GM18517 (cell line): Measurements from ENCODE around the gene CNDP1.
A peak's percentile ranks its signal among the peaks of the same experiment; 100 is the strongest.

Experiments
- ATAC-seq: cut with Tn5 transposase; IDR thresholded peaks from one replicate; pipeline ENCODE4 v1.9.1; 2021; ENCODE audit warnings: mild to moderate bottlenecking, moderate library complexity; ENCODE audit not compliant: unreplicated experiment

CNDP1 gene

DNA sequence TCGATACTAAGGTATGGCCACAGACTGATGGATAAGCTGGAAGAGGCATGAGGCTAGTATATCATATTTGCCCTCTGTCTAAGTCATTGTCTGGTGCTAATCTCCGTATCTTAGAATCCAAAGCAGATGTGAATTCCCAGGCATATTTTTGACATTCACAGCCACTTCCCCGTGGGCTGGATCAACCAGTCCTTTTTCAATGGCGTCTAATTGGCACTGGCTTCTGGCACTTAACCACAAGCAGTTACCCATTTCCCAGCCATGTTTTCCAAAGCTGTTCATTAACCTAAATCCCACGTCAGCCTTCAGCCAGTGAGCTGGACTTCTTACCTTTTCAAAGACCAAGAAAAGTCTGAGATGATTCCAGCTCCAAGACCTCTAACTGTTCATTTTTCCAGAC is 42.7 kb downstream of the CNDP1 start:
- no peak for ATAC-seq

DNA sequence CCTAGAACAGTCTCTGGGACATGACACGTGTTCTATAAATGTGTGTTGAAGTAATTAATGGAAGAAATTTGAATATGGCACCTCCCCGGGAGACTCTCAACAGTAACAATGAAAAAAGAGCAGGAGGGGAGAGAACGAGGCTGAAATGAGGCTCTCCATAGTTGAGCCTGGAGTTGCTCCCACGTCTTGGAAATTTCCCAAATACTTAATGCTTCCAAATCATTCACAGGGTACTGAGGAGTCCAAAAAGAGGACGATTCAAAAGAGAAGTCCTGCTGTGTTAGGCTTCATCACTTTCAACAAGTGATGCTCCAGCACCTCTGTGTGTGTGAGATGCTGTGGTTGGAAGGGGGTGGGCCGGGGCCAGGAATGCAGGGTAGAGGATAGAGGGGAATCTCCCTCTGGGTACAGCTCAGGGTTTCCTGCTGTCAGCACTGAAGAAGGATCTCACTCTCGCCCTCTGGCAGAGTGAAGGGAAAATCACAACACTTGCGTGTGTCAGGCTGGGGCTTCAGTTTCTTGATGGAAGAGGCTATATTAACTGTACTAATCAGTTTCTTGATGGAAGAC is 45.3 kb downstream of the CNDP1 start:
- no peak for ATAC-seq

DNA sequence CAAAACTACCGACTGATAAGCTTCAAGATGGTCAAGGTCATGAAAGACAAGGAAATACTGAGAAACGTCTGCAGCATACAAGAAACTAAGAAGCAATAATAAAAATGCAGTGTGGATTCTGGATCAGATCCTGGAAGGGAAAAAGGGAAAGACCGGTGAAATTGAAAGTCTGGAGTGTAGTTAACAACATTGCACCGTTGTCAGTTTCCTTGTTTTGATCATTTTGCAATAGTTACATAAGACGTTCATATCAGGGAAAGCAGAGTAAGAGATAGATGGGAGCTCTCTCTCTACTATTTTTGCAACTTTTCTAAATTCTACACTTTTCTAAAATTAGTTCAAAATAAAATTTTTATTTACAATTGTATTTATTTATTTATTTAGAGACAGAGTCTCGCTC is 48.3 kb downstream of the CNDP1 start:
- ATAC-seq = no peak

DNA sequence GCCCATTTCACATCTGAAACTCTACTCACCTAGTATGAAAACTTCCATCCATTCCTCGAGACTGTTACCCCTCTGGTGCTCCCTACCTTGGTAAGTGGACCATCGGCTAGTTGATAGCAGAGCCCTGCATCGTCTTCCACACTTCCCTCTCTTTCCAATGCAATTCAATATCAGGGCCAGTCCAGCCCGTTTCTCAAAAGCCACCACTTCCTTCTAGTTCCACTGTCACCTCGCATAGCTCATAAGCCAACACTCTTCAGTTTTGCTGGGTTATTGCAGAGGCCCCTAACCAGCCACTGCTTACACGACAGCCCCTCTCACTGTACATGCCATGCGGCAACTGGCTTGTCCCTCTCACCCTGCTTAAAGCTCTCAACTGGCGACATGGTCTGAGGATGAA is 53.1 kb downstream of the CNDP1 start:
- no peak for ATAC-seq

GRCh38 chr18:74589021-74589420 is 54.7 kb downstream of the CNDP1 start:
- ATAC-seq = no peak

- ATAC-seq = no peak
These were observed 55.5 kb downstream of the CNDP1 start for GRCh38 chr18:74589811-74590210.

- ATAC-seq = no peak
These were observed 56.4 kb downstream of the CNDP1 start for GRCh38 chr18:74590671-74591070.

DNA sequence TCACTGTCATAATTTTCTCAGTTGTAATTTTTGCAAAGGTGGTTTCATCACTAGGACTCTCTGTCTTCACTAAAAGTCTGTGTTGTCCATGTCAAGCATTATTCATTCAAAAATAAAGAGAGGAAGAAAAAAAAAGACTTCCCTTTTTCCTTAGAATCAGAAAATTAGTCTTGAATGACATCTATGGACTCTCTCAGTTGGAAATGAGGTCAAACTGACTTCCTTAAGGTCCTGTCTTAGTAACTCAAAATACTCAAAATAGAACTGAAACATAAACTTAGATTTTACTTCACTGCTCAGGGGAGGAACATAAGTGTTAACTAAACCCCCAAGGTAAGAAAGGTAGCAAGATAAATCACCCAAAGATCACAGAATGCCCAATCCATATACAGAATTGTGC is 61.1 kb downstream of the CNDP1 start:
- no peak for ATAC-seq

DNA sequence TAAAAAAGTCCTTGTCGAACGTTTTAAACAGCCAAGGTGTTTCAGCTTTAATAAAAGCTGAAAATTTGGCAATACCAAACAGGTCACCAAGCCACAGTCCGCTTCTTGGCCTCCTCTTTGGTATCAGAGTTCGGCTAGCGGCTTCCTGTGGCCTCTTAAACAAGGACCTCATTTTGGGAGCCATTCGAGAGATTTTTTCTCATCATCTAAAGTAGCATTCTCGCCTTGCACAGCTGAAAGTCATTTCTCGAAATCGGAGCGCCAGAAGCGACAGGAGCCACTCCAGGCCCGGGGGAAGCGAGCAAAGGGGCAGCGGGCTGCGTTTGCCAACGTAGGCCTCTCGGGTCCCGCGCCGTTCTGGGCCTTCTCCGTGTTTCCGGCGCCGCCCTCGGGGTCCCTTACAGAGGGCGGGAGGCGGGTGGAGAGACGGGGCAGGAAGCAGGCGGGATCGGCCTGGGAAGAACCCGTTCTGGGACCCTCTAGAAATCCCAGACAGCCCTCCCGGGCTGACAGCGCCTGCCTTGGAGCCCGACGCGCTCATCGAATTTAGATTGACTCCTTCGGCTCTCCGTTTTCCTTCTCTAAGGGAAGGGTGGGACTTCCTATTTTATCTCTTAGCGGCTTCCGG is 62.8 kb downstream of the CNDP1 start:
- ATAC-seq = peak; percentile 39

DNA sequence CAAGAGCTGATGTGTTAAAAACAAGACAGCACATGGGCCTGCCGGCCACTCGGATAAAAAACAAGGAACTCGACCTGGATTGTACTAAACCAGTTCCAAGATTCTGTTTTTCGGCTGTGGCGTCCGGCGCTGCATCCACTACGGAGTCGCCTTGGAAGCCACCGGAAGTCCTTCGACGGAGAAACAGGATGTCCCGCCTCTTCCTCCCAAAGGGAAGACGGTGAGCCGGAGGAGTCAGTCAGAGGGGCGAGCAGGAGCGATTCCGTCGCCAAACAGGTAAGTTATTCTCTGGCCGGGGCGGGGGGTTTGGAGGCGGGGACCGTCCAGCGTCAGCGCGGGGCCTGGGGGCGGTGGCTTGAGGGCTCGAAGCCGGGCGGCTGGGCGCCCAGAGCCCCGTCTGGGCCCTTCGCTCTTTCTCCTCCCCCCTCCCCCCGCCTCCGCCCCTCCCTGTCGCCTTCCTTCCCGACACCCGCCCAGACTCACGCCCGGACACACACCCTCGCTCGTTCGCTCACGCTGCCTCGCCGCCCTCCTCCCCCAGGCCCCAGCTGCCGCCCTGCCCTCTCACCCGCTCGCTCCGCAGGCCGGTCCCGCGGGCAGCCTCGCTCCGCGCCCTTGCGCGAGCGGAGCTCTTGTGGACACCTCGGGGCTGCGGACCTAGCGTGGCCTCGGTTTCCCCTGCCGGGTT is 63.5 kb downstream of the CNDP1 start, which contains the start of gene ZNF407:
TSS of gene ZNF407 (plus strand) at position 209 of the 688 bp plus-strand sequence. CDS start 33,150 bp downstream, outside the sequence.
- peak; percentile 71 for ATAC-seq

GRCh38 chr18:74598350-74599001 is 64.2 kb downstream of the CNDP1 start:
- peak; percentile 65 for ATAC-seq

GRCh38 chr18:74604361-74604760 is 70.1 kb downstream of the CNDP1 start:
- no peak for ATAC-seq

DNA sequence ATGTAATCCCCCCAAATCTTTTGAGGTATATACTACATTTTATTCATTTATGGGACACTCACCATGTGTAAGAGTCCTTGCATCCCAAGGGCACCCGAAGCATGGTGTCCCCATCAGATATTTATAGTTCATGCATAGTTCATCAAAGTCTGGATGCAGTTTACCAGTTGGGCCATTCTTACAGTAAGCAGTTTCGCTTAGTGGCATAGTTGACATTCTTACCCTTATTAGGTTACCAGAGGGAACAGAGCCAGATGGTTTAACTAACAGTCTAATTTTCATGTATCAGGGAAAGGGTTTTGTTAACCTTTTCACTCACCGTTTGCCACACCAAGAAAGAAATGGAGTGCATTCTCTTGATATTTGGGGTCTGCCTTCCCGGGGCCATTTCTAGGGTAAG is 70.5 kb downstream of the CNDP1 start:
- ATAC-seq = no peak

DNA sequence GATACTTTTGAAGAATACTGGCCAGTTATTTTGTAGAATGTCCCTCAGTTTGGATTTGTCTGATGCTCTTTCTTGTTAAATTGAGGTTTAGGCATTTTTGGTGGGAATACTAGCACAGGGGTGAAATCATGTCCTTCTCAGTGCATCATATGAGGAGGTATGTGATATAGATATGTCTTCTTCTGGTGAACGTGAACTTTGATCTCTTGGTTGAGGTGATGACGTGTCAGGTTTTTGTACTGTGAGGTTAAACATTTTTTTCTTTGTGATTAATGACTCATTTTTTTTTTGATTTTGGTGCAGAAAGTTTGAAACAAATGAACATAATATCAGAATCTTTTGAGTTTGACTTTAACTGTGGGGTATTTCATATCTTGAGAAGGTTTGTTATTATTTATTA is 74.4 kb downstream of the CNDP1 start:
- ATAC-seq = no peak

DNA sequence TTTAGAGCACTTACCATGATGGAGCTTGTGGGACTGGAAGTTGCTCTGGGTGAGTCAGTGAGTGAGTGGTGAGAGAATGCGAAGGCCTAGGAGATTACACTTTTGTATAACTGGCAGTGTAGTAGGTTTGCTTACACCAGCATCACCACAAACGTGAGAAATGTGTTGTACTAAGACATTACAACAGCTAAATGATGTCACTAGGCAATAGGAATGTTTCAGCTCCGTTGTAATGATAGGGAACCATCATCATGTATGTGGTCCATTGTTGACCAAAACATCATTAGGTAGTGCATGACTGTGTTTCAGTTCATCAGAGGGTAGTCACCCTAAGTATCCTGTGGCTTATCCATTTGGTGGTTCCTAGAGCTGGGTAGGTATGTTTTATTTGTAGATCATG is 75.2 kb downstream of the CNDP1 start:
- ATAC-seq = no peak

DNA sequence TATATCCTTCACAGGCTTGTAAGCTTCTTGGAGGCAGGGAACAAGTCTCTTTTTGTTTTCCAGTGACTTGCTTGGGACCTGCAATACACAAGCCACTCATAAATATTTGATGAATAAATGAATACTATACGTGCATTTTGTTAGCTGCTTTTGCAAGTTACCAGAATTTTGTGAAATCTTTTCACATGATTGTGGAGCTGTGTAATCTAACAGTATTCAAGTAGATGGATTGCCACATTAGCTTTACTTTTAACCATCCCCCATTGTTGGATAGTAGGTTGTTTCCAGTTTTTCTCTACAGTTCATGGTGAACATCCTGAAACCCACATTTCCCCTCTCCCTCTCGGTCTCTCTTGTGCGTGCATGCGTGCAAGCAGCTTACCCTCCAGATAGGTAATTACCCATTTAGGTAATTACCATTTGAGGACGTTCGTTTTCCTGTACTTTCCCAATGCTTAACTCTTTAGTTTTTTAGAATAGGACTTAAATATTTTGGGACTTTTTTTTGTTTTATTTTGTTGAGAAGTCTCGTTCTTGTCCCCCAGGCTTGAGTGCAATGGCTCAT is 75.8 kb downstream of the CNDP1 start:
- ATAC-seq = no peak

- ATAC-seq = no peak
These were observed 76.6 kb downstream of the CNDP1 start for GRCh38 chr18:74610860-74611259.

DNA sequence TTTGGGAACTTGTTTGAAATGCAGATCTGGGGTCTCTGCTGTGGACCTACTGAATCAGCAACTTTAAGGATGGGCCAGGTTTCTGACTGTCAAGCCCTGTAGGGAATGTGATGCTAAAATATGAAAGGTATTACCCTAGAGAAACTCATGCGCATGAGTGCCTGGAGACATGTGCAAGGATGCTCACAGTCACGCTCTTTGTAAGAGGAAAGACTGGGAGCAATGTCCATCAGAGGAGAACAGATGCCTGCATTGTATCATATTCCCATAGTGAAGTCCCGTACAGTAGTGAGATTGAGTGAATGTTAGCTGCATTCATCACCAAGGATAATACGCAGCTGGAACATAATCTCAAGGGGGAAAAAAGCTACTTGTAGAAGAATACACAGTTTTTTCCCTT is 77.5 kb downstream of the CNDP1 start:
- ATAC-seq = no peak

DNA sequence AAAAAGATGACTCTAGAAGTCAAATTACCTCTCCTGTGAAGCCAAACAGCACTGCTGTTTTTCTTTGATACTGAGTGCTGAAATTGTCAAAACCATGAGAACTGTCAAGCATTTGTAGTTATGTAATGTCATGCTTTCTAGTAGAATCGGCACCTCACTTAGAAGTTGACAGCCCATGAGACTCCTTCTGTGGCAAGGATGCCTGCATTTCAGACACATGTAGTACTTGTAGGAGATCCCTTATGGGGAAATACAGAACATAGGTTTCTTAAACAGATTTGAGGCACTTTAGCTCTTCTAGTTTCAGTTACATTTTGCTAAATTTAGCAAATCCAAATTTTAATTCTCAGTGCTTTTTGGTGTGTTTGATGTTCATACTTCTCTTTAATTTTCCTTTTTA is 79.1 kb downstream of the CNDP1 start:
- ATAC-seq = no peak

DNA sequence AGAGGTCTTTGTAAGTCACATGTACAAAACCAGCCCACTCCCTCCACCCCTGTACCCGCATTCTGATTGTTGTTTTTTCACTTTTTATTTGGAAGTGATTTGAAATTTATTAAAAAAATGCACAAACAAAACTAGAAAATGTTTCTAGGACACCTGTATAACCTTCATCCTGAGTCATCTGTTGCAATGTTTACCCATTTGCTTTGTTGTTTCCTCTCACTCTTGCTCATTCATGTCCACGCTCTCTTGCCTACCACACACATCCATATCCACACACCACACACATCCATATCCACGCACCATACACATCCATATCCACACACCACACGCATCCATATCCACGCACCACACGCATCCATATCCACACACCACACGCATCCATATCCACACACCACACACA is 82.2 kb downstream of the CNDP1 start:
- no peak for ATAC-seq

GRCh38 chr18:74617486-74617885 is 83.2 kb downstream of the CNDP1 start:
- ATAC-seq = no peak

DNA sequence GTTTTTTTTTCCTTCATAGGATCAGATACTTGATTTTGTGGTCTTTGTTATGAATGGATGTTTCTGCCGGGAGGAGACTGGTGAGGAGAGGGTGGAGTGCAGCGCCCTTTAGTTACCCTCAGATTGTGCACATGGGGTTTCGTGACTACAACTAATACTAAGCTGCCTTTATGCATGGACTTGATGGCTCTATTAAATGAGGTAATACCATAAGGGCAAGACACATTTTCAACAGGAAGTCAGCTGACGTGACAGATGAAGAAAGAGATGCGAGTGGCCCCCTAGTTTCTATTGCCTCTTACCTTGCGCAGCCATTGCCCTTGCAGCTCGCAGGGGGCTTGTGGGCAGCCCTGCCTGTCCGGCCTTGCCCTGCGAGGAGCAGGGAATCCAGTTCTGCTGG is 87.8 kb downstream of the CNDP1 start:
- no peak for ATAC-seq
